HCT116 (cell line): ENCODE measurements around the gene CDH23.

ENCODE experiments used
- CTCF ChIP-seq, 3 experiments: fragments of 200-600 bp in 1 of 3; sonication (generic) in 1 of 3; IDR thresholded peaks in 2 of 3; conservative IDR thresholded peaks in 1 of 3; 2 replicates each; pipeline ENCODE4 v1.5.1; 2012 to 2017; ENCODE audit warnings: low read depth in 2 of 3, low read length in 2 of 3, antibody characterized with exemption in 1 of 3, borderline replicate concordance in 1 of 3, control low read depth in 1 of 3, mild to moderate bottlenecking in 1 of 3, mixed read lengths in 1 of 3, mixed run types in 1 of 3, moderate library complexity in 1 of 3; ENCODE audit not compliant: insufficient read depth in 1 of 3
- EZH2 ChIP-seq: fragments of 200-600 bp; sonication (generic); IDR thresholded peaks from 2 replicates; pipeline ENCODE4 v1.6.1; 2017; ENCODE audit warnings: antibody characterized with exemption, mixed run types
- EZH2phosphoT487 ChIP-seq: fragments of 200-600 bp; IDR thresholded peaks from 2 replicates; pipeline ENCODE4 v1.6.1; 2018; ENCODE audit warnings: antibody characterized with exemption, borderline replicate concordance
- POLR2AphosphoS5 ChIP-seq: IDR thresholded peaks from 2 replicates; pipeline ENCODE4 v1.6.1; 2011; ENCODE audit warnings: mild to moderate bottlenecking, low read depth, low read length, moderate library complexity
- SP1 ChIP-seq: IDR thresholded peaks from 2 replicates; pipeline ENCODE4 v1.6.1; 2012; ENCODE audit warnings: low read depth
- SRF ChIP-seq: IDR thresholded peaks from 2 replicates; pipeline ENCODE4 v1.6.1; 2012; ENCODE audit warnings: low read depth
- YY1 ChIP-seq: IDR thresholded peaks from 2 replicates; pipeline ENCODE4 v1.6.1; 2011; ENCODE audit warnings: low read length, low read depth, moderate library complexity, mild to moderate bottlenecking; ENCODE audit not compliant: insufficient replicate concordance; ENCODE audit errors: extremely low read depth
- ZNF274 ChIP-seq: fragments of 200-500 bp; sonication (Bioruptor generic); IDR thresholded peaks from 2 replicates; pipeline ENCODE4 v1.6.1; 2014; ENCODE audit warnings: mild to moderate bottlenecking, low read depth, low read length, inconsistent platforms

- TF ChIP-seq YY1 (no peak), CTCF (IDR thresholded peaks at IDR 0.05 in 2 of 3, conservative IDR thresholded peaks at IDR 0.05 in 1 of 3; ENCODE audit: borderline replicate concordance in 1 of 3, insufficient read depth in 1 of 3, low read depth in 2 of 3, low read length in 2 of 3) (no peak), EZH2 (no peak), ZNF274 (no peak), SP1 (no peak), POLR2AphosphoS5 (no peak), SRF (no peak), EZH2phosphoT487 (no peak)
These were observed 351.1 kb downstream of the CDH23 start for GRCh38 chr10:71747551-71748523.
